Measurements from ENCODE around the gene FGF11.

- TF ChIP-seq CTCF (IDR thresholded peaks at IDR 0.05) (no peak), EP300 (IDR thresholded peaks at IDR 0.05) (peak; percentile 75), POLR2A (IDR thresholded peaks at IDR 0.05) (peak in 1 of 4 donors; percentile 60)
Observed at GRCh38 chr17:7483255-7484066, 44.1 kb downstream of the FGF11 start.

All from stomach (tissue), 4 donors.